C4-2B (cell line): ENCODE data around the gene CCDC177.

Experiments used
- ZFX ChIP-seq: fragments of 450-650 bp; IDR thresholded peaks from 2 replicates; pipeline ENCODE4 v1.6.1; 2017
- TF ChIP-seq, protein P1 (sequence below): fragments of 450-650 bp; conservative IDR thresholded peaks from 2 replicates; pipeline ENCODE4 v1.5.1; 2017; ENCODE audit warnings: mild to moderate bottlenecking

DNA sequence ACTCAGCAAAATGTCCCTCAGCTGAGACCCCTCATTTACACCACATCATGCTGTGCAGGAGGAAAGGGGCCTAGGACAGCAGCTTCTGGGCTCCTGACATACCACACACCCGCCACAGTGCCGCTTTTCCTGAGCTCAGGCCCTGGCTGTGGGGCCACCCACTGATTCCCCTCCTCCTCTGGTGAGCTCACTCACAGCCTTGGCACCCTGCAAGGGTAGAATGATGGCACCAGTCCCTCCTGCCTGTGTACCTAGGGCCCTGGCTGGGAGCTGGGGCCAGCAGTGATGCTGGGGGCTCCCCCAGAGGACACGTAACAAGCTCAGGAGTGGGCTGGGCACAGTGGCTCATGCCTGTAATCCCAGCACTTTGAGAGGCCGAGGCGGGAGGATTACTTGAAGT, 45.7 kb downstream of the CCDC177 start:
- TF ChIP-seq, protein P1, sequence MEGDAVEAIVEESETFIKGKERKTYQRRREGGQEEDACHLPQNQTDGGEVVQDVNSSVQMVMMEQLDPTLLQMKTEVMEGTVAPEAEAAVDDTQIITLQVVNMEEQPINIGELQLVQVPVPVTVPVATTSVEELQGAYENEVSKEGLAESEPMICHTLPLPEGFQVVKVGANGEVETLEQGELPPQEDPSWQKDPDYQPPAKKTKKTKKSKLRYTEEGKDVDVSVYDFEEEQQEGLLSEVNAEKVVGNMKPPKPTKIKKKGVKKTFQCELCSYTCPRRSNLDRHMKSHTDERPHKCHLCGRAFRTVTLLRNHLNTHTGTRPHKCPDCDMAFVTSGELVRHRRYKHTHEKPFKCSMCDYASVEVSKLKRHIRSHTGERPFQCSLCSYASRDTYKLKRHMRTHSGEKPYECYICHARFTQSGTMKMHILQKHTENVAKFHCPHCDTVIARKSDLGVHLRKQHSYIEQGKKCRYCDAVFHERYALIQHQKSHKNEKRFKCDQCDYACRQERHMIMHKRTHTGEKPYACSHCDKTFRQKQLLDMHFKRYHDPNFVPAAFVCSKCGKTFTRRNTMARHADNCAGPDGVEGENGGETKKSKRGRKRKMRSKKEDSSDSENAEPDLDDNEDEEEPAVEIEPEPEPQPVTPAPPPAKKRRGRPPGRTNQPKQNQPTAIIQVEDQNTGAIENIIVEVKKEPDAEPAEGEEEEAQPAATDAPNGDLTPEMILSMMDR, result no peak
- TF ChIP-seq ZFX, result no peak
